ENCODE data around the gene ENTPD1. TPM values are rescaled to one million over a fixed set of nuclear protein-coding genes. Genes with fewer than 3 reads are reported as not detected.

ENTPD1 gene
- total and polyA plus RNA-seq, 10 of the 15 experiments (the other 5 are each of a cell fraction or from before 2014, with no cell fraction given), result 110 to 413 (median 161) TPM

DNA sequence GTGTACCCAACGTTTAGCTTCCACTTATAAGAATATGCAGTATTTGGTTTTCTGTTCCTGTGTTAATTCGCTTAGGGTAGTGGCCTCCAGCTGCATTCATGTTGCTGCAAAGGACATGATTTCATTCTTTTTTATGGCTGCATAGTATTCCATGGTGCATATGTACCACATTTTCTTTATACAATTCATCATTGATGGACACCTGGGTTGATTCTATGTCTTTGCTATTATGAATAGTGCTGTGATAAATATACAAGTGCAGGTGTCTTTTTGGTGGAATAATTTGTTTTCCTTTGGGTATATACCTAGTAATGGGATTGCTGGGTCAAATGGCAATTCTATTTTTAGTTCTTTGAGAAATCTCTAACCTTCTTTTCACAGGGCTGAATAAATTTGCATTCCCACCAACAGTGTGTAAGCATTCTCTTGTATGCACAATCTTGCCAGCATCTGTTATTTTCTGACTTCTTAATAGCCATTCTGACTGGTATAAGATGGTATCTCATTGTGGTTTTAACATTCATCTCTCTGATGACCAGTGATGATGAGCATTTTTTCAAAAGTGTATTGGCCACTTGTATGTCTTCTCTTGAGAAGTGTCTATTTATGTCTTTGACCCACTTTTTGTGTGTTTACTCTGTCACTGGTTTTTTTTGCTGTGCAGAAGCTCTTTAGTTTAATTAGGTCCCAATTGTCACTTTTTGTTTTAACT is 79.3 kb downstream of the ENTPD1 start (continued):
- TF ChIP-seq NFYA (IDR thresholded peaks at IDR 0.05; ENCODE audit: borderline replicate concordance, low read depth, low read length), result no peak
- TF ChIP-seq NRF1 (conservative IDR thresholded peaks at IDR 0.05; ENCODE audit: low read depth, low read length), result no peak
- TF ChIP-seq CBFB (IDR thresholded peaks at IDR 0.05; ENCODE audit: low read depth), result no peak
- TF ChIP-seq IRF5 (IDR thresholded peaks at IDR 0.05; ENCODE audit: borderline replicate concordance), result no peak
- TF ChIP-seq IKZF2 (IDR thresholded peaks at IDR 0.05), result no peak; a peak in 1 of 4 replicates
- no peak for TF ChIP-seq CBX5 (IDR thresholded peaks at IDR 0.05; ENCODE audit: low read depth)
- no peak for TF ChIP-seq ZBTB4 (CRISPR knock-in tag; IDR thresholded peaks at IDR 0.05)
- TF ChIP-seq TARDBP (IDR thresholded peaks at IDR 0.05; ENCODE audit: borderline replicate concordance), result no peak
- TF ChIP-seq TCF12 (IDR thresholded peaks at IDR 0.05; ENCODE audit: low read depth, low read length), result no peak
- TF ChIP-seq RELA (IDR thresholded peaks at IDR 0.05; ENCODE audit: borderline replicate concordance, partially characterized antibody), result no peak
- TF ChIP-seq BCL11A (IDR thresholded peaks at IDR 0.05; ENCODE audit: low read depth, low read length), result 0 out of 2 replicates have a peak, but pooled peaks have one; percentile 18
- TF ChIP-seq PAX8 (IDR thresholded peaks at IDR 0.05), result no peak
- no peak for TF ChIP-seq PRDM15 (CRISPR knock-in tag; IDR thresholded peaks at IDR 0.05)
- TF ChIP-seq RFX5 (IDR thresholded peaks at IDR 0.05; ENCODE audit: low read depth, low read length), result no peak
- no peak for TF ChIP-seq ZZZ3 (IDR thresholded peaks at IDR 0.05; ENCODE audit: control insufficient read depth, insufficient read length, low read depth)
- TF ChIP-seq ZNF274 (IDR thresholded peaks at IDR 0.05; ENCODE audit: insufficient read depth, insufficient read length), result no peak
- no peak for TF ChIP-seq SRF (IDR thresholded peaks at IDR 0.05; ENCODE audit: low read depth in 2 of 2, low read length in 2 of 2)
- no peak for TF ChIP-seq RCOR1 (conservative IDR thresholded peaks at IDR 0.05; ENCODE audit: low read depth, low read length)
- no peak for TF ChIP-seq ZBED1 (IDR thresholded peaks at IDR 0.05; ENCODE audit: borderline replicate concordance)
- no peak for TF ChIP-seq KLF5 (IDR thresholded peaks at IDR 0.05; ENCODE audit: partially characterized antibody)
- no peak for TF ChIP-seq POLR2AphosphoS5 (IDR thresholded peaks at IDR 0.05; ENCODE audit: low read length)
- TF ChIP-seq USF1 (IDR thresholded peaks at IDR 0.05; ENCODE audit: borderline replicate concordance, extremely low read length, insufficient read depth, low read depth, low read length), result no peak
- no peak for TF ChIP-seq RAD21 (IDR thresholded peaks at IDR 0.05; ENCODE audit: insufficient read depth, low read depth, low read length)
